ENCODE results near the gene COL7A1.
A peak's percentile ranks its signal among the peaks of the same experiment; 100 is the strongest.
"Not testable (repeated sequence)": the region's sequence is repeated elsewhere in the genome, so short reads cannot be mapped to it uniquely, and the experiment has no call there.

The COL7A1 gene

GRCh38 chr3:48563382-48563918 is 31.7 kb downstream of the COL7A1 start, which contains the start of gene UCN2:
Gene UCN2, minus strand, starts transcription at chr3:48563781. Its CDS starts 657 bp downstream, at chr3:48563124.
- DNase-seq (ENCODE audit: low read depth in 2 of 2): no peak

- DNase-seq (ENCODE audit: low read depth in 2 of 2): no peak
Measured at GRCh38 chr3:48562367-48563095, 32.6 kb downstream of the COL7A1 start.

- no peak for DNase-seq (ENCODE audit: low read depth in 2 of 2)
Measured at GRCh38 chr3:48561045-48561736, 33.9 kb downstream of the COL7A1 start.

- DNase-seq (ENCODE audit: low read depth in 2 of 2): no peak
Measured at GRCh38 chr3:48560648-48561018, 34.5 kb downstream of the COL7A1 start.

GRCh38 chr3:48558493-48559134 is 36.5 kb downstream of the COL7A1 start:
- DNase-seq (ENCODE audit: low read depth in 2 of 2): no peak

GRCh38 chr3:48556796-48557626 is 38.1 kb downstream of the COL7A1 start, which contains the start of gene PFKFB4:
Gene PFKFB4, minus strand, starts transcription at chr3:48556803. Its CDS starts 26 bp downstream, at chr3:48556777.
- peak; percentile 98 to 100 for DNase-seq (ENCODE audit: low read depth in 2 of 2)

GRCh38 chr3:48555949-48556795 is 39.0 kb downstream of the COL7A1 start:
- no peak for DNase-seq (ENCODE audit: low read depth in 2 of 2)

GRCh38 chr3:48555231-48555948 is 39.7 kb downstream of the COL7A1 start:
- DNase-seq (ENCODE audit: low read depth in 2 of 2): no peak

- no peak for DNase-seq (ENCODE audit: low read depth in 2 of 2)
Measured at GRCh38 chr3:48553886-48554845, 41.0 kb downstream of the COL7A1 start.

- no peak for DNase-seq (ENCODE audit: low read depth in 2 of 2)
Measured at GRCh38 chr3:48553361-48553760, 41.8 kb downstream of the COL7A1 start.

- DNase-seq (ENCODE audit: low read depth in 2 of 2): no peak
Measured at GRCh38 chr3:48552111-48552951, 42.8 kb downstream of the COL7A1 start.

GRCh38 chr3:48551651-48552050 is 43.5 kb downstream of the COL7A1 start:
- not testable (repeated sequence) for DNase-seq (ENCODE audit: low read depth in 2 of 2)

GRCh38 chr3:48548729-48549705 is 46.1 kb downstream of the COL7A1 start:
- DNase-seq (ENCODE audit: low read depth in 2 of 2): peak; percentile 59 to 79

GRCh38 chr3:48548126-48548525 is 47.0 kb downstream of the COL7A1 start:
- no peak for DNase-seq (ENCODE audit: low read depth in 2 of 2)

GRCh38 chr3:48546203-48546829 is 48.8 kb downstream of the COL7A1 start:
- DNase-seq (ENCODE audit: low read depth in 2 of 2): no peak

GRCh38 chr3:48544141-48544540 is 51.0 kb downstream of the COL7A1 start:
- DNase-seq (ENCODE audit: low read depth in 2 of 2): no peak
